GM12873 (cell line): ENCODE data around the gene AP1S1.

Experiments
- CTCF ChIP-seq: IDR thresholded peaks from 2 replicates; pipeline ENCODE4 v1.5.1; 2012; ENCODE audit warnings: low read depth, mild to moderate bottlenecking, moderate library complexity, low read length, control low read depth; ENCODE audit not compliant: insufficient read depth; ENCODE audit errors: missing control alignments

The AP1S1 gene

GRCh38 chr7:101127460-101128039 lies 26.7 kb upstream of the AP1S1 start:
- TF ChIP-seq CTCF, result no peak

GRCh38 chr7:101128040-101128834 lies 26.0 kb upstream of the AP1S1 start:
- no peak for TF ChIP-seq CTCF

GRCh38 chr7:101129603-101130117 lies 24.6 kb upstream of the AP1S1 start:
- no peak for TF ChIP-seq CTCF

GRCh38 chr7:101133621-101134398 lies 20.5 kb upstream of the AP1S1 start:
- no peak for TF ChIP-seq CTCF

- TF ChIP-seq CTCF, result no peak
These were observed 19.8 kb upstream of the AP1S1 start for GRCh38 chr7:101134399-101134980.

GRCh38 chr7:101137651-101138212 lies 16.5 kb upstream of the AP1S1 start:
- TF ChIP-seq CTCF, result no peak
